Glomerular visceral epithelial cell (primary cell): Measurements from ENCODE around the gene SH3GLB1.

Experiments
- DNase-seq: peaks from one replicate; pipeline ENCODE4 v3.0.0-alpha.2; 2016; ENCODE audit errors: extremely low spot score

SH3GLB1 gene

GRCh38 chr1:86733340-86733739, 29.0 kb downstream of the SH3GLB1 start:
- no peak for DNase-seq

- no peak for DNase-seq
Measured at GRCh38 chr1:86739648-86740509, 35.5 kb downstream of the SH3GLB1 start.

GRCh38 chr1:86741947-86742572, 37.7 kb downstream of the SH3GLB1 start:
- peak; percentile 31 for DNase-seq

DNA sequence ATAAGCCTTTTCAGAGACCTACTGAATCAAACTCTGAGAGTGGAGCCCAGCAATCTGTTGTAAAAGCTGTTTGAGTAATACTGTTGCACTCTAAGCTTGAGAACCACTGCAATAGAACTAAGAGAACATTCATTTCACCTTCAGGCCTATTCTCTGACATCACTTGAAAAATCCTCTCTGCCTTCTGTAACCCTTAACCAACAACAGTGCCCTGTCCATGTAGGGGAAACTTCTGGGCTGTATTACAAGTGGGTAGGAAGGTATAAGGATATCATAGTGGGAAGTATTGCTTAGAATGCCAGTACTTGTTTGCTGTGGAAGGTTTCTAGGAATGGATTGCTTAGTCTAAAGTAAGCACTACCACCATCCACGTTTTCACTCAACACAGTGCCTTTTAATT, 42.9 kb downstream of the SH3GLB1 start:
- no peak for DNase-seq

DNA sequence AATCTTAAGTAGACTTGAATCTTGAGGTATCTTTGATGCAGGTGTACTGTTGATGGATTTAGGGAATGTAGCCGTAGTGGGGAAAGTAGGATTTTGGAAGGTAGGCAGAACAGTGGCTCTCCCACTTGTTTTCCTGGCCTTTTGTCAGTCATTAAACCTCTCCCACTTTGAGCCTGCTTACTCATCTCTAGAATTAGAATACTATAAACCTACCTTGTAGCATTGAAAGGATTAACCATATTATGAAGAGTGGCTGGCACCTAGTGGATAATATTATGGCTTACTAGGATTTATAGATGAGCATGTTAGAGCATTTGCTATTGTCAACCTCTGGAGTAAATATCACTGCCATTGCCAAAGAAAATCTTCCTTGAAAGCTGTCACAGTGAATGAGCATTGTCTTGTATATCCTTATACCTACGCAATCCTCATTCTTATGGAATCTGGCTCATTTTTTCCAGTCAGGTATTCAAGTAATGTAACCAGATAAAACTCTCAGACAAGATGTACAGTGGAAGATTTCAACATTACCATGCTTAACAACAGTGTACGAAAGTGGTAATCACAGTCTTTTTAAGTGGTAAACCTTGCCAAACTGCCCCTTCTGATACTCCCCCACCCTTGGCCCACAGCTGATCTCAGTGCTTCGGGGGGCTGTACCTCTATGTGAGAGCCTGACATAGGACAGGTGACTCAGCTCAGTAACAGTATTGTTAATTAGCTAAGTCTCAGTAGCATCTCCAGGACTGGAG, 44.4 kb downstream of the SH3GLB1 start:
- DNase-seq, result no peak

DNA sequence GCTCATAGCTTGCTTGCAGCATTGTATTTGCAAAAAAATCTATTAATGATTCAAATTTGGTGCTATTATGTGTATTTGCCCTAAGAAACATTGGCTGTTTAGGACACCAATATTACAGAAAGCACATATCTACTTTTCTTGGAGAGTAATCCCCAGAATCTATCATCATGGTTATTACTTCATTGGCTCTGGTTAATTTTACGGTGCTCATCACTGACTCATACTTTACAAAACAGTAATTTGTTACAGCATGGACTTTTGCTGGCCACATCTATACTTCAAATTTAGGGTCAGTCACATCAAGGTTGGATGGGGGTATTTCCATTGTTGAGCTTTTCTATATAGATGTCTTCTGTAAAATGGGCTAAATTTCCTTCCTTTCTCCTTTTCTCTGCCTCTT, 45.7 kb downstream of the SH3GLB1 start:
- no peak for DNase-seq

- DNase-seq, result no peak
Measured at GRCh38 chr1:86750530-86750929, 46.2 kb downstream of the SH3GLB1 start.

DNA sequence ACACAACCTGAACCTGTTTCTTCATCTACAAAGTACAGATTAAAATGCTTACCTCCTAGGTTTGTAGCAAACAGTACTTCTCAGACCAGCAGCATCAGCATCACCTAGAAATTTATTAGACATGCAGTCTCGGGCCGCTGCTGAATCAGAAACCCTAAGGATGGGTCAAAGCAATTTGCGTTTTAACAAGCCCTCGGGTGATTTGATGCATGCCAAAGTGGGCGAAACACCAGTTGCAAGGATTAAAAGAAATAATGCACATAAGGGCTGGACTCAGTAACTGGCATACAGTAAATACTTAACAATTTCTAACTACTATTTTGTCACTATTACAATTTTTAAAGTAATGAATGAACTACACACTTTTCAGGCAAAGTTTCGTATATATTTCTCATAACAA, 47.5 kb downstream of the SH3GLB1 start:
- no peak for DNase-seq

DNA sequence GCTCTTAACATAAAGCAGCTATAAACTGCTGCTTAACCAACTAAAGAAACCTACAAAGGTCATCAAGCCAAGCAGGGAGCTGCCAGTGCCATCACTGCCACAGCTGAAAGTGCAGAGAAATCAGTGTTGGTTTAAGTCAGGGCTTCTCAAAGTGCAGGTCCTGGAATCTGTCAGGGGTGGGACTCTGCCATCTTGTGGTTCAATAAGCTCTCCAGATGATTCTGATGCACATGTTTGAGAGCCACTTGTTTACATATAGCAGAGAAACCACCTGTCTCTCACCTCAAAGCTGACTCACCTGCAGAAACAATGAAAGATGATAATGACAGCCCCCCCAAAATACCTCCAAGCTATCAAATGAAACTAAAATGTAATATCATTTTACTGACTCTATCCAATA, 49.3 kb downstream of the SH3GLB1 start:
- DNase-seq, result peak; percentile 13

GRCh38 chr1:86754265-86754974, 50.0 kb downstream of the SH3GLB1 start:
- no peak for DNase-seq

- no peak for DNase-seq
Measured at GRCh38 chr1:86756062-86756406, 51.7 kb downstream of the SH3GLB1 start.

DNA sequence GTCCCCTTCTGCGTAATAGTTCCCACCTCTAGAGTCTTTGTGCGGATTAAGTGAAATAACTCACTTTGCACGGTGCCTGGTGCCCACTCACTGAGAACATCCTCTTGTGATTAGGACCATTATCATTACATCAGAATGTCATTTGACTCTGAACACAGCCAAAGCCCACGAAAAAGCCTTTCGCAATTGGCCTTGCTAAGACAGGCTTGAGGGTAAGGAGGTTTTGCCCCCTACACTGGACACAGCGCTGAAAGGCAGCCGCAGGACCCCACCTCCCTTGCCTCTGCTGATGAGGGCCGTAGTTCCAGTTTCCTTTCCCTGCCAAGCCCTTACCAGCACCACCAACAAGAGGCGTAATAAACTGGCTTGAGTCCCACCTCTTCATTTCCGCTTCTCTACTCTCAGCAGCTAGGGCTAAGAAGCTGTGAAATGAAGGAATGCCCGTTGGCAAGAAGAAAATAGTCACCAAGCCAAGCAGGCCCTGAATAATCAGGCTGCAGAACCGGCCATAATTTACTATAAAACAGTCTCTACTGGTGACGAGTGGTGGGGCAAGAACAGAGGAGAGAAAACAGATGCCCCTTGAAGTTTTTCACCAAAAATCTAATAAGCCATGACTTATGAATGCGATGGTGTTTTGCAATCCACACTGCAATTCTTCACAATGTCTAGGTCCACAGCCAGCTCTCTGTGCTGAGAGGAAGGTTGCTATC, 53.1 kb downstream of the SH3GLB1 start:
- DNase-seq, result no peak

DNA sequence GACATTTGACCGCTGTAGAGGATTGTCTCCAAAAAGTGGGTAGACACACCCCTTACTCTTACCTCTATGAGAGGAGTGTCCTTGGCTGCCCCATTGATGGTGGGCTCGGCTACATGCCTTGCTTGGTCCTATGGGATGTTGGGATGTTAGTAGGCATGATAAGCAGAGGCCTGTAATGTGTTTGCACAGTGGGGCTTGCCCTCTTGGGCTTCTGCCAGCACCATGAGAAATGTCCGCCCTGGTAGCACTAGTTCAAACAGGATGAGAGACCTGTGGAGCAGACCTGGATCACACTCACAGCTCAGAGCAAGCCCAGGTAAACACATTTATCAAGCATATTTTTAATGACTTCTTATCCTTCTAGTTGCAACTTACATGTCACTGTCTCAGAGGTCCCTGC, 54.2 kb downstream of the SH3GLB1 start:
- no peak for DNase-seq

DNA sequence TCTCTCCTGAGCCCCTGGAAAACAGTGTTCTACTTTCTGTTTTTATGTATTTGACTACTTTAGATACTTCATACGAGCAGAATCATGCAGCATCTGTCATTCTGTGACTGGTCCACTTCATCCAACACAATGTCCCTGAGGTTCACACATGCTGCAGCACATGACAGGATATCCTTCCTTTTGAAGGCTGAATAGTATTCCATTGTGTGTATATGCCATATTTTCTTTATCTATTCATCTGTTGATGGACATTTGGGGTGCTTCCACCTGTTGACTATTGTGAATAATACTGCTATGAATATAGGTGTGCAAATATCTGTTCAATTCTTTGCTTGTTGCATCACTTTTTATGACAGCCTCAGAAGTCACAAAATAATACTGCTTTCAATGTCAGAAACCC, 55.8 kb downstream of the SH3GLB1 start:
- no peak for DNase-seq

GRCh38 chr1:86762336-86762735, 58.0 kb downstream of the SH3GLB1 start:
- DNase-seq, result no peak

- DNase-seq, result no peak
Measured at GRCh38 chr1:86764523-86764922, 60.1 kb downstream of the SH3GLB1 start.

DNA sequence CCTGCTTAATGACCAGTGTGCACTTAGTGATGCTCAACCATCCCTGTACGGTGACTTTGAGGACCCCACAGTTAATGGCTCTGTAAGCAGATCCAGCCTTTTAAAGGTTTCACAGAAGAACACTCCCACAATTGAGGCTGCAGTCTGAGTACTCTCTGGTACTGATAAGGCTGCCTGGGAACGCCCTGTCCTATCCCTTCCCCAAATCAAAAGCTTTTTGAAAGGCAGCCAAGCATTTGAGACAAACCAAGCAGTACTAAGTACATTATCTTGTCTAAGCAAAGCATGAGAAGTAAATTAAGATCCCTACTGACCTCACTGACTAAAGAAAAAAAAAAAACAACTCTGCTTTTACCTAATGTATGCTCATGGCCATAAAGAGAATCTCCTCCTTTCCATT, 60.7 kb downstream of the SH3GLB1 start:
- no peak for DNase-seq

DNA sequence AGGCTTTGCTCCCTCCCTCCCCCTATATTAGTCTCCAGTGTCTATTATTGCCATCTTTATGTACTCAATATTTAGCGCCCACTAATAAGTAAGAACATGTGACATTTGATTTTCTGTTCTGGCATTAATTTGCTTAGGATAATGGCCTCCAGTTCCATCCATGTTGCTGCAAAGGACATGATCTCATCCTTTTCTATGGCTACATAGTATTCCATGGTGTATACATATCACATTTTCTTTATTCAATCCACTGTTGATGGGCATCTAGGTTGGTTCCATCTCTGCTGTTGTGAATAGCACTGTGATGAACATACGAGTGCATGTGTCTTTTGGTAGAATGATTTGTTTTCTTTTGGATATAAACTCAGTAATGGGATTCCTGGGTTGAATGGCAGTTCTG, 61.3 kb downstream of the SH3GLB1 start:
- no peak for DNase-seq

GRCh38 chr1:86768554-86768953, 64.2 kb downstream of the SH3GLB1 start:
- DNase-seq, result no peak

DNA sequence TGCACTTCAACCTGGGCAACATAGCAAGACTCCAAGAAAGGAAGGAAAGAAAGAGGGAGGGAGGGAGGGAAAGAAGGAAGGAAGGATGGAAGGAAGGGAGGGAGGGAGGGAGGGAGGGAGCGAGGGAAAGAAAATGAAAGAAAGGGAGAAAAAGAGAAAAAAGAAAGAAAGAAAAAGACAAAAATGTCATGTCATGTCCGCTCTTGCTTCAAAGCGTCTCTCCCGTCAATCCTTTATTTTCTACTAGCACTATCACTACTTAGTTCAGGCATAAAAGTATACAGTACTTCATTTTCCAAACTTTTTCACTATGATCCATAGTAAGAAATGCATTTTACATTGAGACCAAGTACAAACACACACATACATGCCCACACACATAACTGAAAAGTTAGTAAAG, 64.7 kb downstream of the SH3GLB1 start:
- DNase-seq, result no peak
